ENCODE results near the gene PLEKHO2. TPM values are rescaled to one million over a fixed set of nuclear protein-coding genes. Genes with fewer than 3 reads are reported as not detected.
A peak's percentile ranks its signal among the peaks of the same experiment; 100 is the strongest.

The PLEKHO2 gene
- total and polyA plus RNA-seq, 7 donors: 1.9 to 6.7 (median 5.2) TPM

DNA sequence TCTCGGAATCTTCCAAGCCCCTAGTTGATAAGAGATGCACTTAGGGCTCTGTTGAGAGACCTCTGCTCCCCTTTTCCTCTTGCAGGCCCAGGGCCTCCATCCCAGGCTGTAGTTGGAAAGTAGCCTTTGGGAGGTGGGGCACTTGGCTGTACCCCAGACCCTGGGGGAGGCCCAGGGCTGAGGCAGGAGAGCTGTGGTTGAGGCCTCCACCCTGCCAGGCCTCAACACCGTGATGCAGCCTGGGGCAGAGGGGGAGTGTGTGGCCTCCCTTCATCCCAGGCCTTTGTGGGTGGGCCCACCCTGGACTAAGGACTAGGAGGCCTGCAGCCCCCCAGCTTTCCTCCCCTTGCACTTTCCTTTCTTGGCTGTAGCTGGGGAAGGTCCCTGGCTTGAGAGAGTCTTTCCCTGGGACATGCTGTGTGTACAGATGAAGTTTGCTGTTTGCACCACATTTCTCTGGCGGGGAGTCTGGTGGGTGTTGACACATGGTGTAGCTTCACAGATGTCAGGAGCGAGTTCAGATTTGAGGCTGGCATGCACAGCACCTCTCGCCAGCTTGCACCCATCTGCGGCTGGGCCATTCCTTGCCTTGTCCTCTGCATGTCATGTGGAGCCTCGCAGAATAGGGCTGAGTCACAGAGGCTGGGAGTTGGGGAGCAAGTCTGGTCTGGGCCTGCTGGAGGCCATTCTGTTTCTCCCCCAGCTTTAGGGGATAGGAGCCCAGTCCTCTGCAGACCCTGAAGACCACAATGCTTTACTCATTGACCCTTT, 13.7 kb downstream of the PLEKHO2 start:
- H3K27ac ChIP-seq: peak overlapping the region; percentile 4
- TF ChIP-seq, protein P1, sequence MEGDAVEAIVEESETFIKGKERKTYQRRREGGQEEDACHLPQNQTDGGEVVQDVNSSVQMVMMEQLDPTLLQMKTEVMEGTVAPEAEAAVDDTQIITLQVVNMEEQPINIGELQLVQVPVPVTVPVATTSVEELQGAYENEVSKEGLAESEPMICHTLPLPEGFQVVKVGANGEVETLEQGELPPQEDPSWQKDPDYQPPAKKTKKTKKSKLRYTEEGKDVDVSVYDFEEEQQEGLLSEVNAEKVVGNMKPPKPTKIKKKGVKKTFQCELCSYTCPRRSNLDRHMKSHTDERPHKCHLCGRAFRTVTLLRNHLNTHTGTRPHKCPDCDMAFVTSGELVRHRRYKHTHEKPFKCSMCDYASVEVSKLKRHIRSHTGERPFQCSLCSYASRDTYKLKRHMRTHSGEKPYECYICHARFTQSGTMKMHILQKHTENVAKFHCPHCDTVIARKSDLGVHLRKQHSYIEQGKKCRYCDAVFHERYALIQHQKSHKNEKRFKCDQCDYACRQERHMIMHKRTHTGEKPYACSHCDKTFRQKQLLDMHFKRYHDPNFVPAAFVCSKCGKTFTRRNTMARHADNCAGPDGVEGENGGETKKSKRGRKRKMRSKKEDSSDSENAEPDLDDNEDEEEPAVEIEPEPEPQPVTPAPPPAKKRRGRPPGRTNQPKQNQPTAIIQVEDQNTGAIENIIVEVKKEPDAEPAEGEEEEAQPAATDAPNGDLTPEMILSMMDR (IDR thresholded peaks at IDR 0.05): no peak
- WGBS, 3 donors: 67 to 81% (median 69%) methylated on average over 7 of the region's 7 CpGs
- H3K4me3 ChIP-seq: no peak overlapping the region
- H3K36me3 ChIP-seq (ENCODE audit: insufficient read depth in 1 of 2, low read depth in 1 of 2): peaks cover 0 to 30% of the 10 kb centered on the region in 2 donors
- DNase-seq (no peak), ATAC-seq (peak in 1 of 4 donors; percentile 23)
- intact Hi-C loops (cut with DNase I): no loop called here
- peaks cover 16% of the 10 kb centered on the region for H3K4me1 ChIP-seq
- no peaks in the 10 kb centered on the region for H3K9me3 ChIP-seq
- no peaks in the 10 kb centered on the region for H3K27me3 ChIP-seq (ENCODE audit: insufficient read depth in 3 of 3, low read length in 2 of 3)

DNA sequence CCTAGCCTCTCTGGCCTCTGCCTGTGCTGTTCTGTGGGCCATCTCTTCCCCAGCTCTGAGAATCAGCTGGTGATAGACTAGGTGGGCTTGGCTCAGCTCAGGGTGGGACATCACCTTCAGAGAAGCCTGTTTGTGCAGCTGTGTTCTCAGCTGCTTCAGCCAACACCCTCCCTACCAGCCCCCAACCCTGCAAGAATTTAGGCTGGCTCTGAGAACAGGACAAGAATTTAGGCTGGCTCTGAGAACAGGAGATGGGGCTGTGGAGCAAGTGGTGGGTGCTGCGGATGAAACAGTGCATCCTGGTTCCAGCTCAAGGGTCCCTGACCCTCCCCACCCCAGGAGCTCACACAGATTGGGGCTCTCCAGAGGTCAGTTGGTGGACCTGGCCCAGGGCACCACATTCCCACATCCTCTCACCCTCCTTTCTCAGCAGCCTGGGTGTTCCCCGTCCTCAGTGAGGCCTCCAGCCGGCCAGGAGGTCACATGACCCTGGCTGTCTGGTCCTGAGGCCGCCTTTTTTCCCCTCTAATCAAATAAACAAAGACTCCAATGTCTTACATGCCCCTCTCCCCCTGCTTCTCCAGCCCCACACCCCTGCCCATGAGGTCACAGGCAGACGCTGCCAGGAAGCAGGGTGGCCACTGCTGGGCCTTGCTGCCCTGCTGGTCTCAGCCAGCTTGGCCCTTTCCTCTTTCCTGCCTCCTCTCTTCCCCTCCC, 14.9 kb downstream of the PLEKHO2 start:
- ATAC-seq (peak in 3 of 4 donors; percentile 23 to 44 (median 35)), DNase-seq (peak in 1 of 2 donors; percentile 64)
- WGBS, 3 donors: 39 to 50% (median 45%) methylated on average over 5 of the region's 5 CpGs
- TF ChIP-seq, protein P1 (IDR thresholded peaks at IDR 0.05): no peak
- H3K27ac ChIP-seq: peak overlapping the region; percentile 58
- H3K4me1 ChIP-seq: peaks cover 16% of the 10 kb centered on the region
- H3K4me3 ChIP-seq: no peak overlapping the region
- H3K27me3 ChIP-seq (ENCODE audit: insufficient read depth in 3 of 3, low read length in 2 of 3): no peaks in the 10 kb centered on the region
- intact Hi-C loops (cut with DNase I): no loop called here
- H3K9me3 ChIP-seq: no peaks in the 10 kb centered on the region
- peaks cover 0 to 31% of the 10 kb centered on the region in 2 donors for H3K36me3 ChIP-seq (ENCODE audit: insufficient read depth in 1 of 2, low read depth in 1 of 2)

DNA sequence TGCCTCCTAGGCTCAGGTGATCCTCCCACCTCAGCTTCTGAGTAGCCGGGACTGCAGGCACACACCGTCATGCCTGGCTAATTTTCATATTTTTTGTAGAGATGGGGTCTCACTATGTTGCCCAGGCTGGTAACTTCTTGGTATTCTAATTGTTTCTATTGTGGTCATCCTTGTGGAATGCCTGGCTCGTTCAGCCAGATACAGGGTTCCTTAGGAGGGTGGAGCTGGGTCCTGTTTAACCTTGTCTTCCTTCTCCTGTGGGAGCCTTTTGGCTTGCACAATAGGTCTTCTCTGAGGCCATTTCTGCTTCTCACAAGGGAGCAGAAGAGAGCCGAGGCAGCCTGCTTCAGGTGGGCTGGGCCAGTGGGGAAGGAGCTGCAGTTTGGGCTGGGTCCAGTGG, 15.7 kb downstream of the PLEKHO2 start:
- peaks cover 0 to 32% of the 10 kb centered on the region in 2 donors for H3K36me3 ChIP-seq (ENCODE audit: insufficient read depth in 1 of 2, low read depth in 1 of 2)
- TF ChIP-seq, protein P1 (IDR thresholded peaks at IDR 0.05): no peak
- DNase-seq: no peak
- 62 to 71% (median 63%) methylated on average over 4 of the region's 4 CpGs for WGBS, 3 donors
- intact Hi-C loops (cut with DNase I): no loop called here
- peak overlapping the region; percentile 58 for H3K27ac ChIP-seq
- H3K4me3 ChIP-seq: no peak overlapping the region
- no peaks in the 10 kb centered on the region for H3K27me3 ChIP-seq (ENCODE audit: insufficient read depth in 3 of 3, low read length in 2 of 3)
- no peaks in the 10 kb centered on the region for H3K9me3 ChIP-seq
- H3K4me1 ChIP-seq: peaks cover 16% of the 10 kb centered on the region
- peak in 1 of 4 donors; percentile 36 for ATAC-seq

DNA sequence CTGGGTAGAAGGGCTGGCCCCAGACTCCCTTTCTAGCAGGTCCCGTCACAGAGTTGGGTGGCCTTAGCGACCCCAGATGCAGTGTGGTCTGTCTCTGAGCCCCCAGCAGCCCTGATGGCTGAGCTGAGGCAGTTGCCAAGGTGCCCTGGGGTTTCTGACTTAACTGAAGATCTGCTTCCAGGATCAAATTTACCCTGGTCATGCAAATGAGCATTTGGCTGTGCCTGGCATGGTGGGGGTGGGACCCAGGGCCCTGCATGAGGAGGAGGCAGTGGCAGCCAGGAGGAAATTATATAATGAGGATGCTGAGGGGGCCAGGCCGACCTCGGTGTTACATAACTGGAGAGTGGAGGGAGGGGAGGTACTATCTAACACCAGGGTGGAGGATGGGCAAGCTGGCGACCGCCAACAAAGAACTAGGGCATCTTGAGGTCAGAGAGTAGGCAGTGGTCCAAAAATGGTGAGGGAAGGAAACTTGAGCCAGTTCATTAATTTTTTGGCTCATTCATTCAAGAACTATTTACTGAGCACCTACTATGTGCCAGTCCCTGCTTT, 16.4 kb downstream of the PLEKHO2 start:
- no peak for DNase-seq
- TF ChIP-seq, protein P1 (IDR thresholded peaks at IDR 0.05): no peak
- no peak overlapping the region for H3K4me3 ChIP-seq
- no peaks in the 10 kb centered on the region for H3K9me3 ChIP-seq
- no peak for ATAC-seq
- 36 to 52% (median 41%) methylated on average over 6 of the region's 6 CpGs for WGBS, 3 donors
- no peak overlapping the region for H3K27ac ChIP-seq
- H3K36me3 ChIP-seq (ENCODE audit: insufficient read depth in 1 of 2, low read depth in 1 of 2): peaks cover 0 to 32% of the 10 kb centered on the region in 2 donors
- H3K4me1 ChIP-seq: peaks cover 16% of the 10 kb centered on the region
- no peaks in the 10 kb centered on the region for H3K27me3 ChIP-seq (ENCODE audit: insufficient read depth in 3 of 3, low read length in 2 of 3)
- intact Hi-C loops (cut with DNase I): no loop called here
